NCI-H345 treated with DMSO at 0.1 percent for 48 hours (cell line): ENCODE data around the gene SYT14.
"Not testable (repeated sequence)": the region's sequence is repeated elsewhere in the genome, so short reads cannot be mapped to it uniquely, and the experiment has no call there.

Source experiments
- DNase-seq: peaks from one replicate; lab custom pipeline; 2025; ENCODE audit not compliant: unreplicated experiment; lab: John Stamatoyannopoulos, UW

The SYT14 gene

DNA sequence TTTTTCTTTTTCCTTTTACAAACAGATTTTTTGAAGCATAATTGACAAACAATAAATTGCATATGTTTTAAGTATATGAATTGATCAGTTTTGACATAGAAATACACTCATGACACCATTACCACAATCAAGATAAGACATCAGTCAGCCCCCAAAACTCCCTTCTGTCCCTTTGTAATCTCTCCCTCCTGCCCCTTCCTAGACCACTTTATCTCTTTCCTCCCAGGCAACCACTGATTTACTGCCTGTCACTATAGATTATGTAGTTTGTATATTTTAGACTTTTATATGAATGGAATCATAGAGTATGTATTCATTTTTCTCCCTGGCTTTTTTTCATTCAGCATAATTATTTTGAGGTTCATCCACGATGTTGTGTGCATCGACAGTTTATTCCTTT lies 6.9 kb upstream of the SYT14 start:
- DNase-seq: no peak

DNA sequence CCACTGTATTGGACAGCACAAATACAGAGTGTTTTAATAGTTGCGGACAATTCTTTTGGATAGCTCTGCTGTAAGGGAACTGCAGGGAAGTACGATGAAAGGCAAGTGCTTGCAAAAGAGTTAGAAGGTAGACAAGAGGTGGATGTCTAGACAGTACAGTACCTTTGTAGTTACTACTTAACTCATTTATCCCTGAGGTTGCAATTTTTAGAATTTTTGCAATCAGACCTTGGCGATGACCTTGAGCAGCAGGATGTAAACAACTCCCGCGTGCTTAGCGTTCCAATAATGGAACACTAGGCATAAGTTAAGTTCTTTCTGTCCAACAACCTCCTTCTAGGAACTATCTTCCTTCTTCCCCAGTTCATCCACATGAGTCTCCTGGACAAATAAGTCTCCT lies 1.9 kb upstream of the SYT14 start:
- no peak for DNase-seq

DNA sequence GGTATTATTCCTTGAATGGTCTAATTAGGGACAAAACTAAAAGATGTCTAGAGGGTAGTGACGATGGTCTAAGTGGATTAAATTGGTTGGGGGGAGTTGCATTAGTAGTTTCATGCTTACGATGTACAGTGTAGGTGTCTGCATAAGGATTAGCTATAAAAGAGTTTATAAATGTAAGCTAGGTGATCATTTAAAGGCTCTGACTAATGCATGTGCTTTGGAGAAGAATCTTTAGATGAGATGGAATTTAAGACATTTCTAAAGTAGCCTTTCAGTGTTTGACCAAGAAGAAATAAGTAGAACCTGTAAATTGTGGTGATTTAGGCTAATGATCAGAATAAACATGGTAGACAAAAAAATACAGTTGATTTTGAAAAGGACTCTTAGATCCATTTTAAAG lies 7.4 kb downstream of the SYT14 start:
- DNase-seq: no peak

DNA sequence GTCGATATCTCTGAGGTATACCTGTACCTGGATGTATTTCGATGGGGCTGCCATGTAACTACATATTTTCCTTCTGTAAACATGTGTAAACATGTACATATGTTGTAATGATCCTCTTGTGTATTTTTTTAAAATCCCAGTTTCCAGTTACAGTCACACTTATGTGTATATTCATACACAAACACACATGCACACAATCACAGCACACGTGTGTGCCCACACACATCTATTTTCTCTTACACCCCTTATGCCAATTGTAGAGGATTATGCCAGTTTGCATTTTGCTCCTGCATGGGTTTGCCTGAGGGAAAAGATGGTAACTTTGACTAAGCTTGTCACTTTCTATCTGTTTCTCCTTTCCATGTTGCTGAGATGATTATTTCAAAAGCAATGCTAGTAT lies 10.1 kb downstream of the SYT14 start:
- no peak for DNase-seq

DNA sequence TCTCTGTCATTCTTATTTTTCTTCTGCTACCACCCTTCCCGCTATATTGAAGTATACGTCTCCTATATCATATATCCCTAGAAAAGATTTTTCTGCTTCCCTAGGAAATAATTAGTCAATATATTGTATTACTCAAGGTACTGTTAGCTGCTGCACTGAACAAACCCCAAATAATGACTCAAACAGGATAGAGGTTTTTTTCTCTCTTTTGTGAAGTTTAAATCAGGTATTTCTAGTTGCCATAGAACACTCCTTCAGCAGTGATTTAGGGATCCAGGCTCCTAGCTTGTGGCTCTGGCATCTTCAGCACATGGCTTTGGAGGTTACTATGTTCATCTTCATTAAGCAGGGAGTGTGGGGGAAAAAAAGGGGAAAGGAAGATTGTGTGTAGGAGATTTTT lies 18.1 kb downstream of the SYT14 start:
- no peak for DNase-seq

DNA sequence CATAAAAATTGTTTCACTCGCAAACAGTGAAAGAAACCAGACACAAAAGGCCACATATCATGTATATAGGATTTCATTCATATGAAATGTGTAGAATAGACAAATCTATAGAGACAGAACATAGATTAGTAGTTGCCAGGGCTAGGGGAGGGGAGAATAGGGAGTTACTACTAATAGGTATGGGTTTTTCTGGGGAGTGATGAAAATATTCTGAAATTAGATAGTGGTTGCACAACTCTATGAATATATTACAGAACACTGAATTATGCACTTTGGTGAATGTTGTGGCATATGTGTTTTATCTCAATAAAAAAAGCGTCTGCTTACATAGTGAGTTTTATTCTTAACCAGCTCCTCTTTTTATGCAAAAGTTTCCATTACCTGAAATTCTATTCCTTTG lies 21.6 kb downstream of the SYT14 start:
- DNase-seq: no peak

DNA sequence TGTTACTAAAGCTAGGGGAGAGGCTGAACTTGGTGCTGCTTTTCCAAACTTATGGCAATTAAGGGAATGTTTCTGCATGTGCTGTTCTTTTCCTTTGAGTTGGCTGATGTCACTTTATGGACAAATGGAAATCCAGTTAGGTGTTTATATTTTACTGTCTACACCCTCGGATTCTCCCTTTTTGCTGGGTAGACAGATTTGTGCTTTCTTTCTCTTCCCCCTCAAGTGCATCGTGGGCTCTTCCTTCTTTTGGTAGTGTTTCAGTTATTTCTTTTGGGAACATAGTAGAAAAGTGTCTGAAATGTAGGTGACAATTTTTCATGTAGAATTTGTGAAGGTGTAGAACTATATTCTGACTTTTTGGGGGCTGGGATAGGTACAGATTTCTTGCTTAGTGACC lies 22.9 kb downstream of the SYT14 start:
- DNase-seq: no peak

DNA sequence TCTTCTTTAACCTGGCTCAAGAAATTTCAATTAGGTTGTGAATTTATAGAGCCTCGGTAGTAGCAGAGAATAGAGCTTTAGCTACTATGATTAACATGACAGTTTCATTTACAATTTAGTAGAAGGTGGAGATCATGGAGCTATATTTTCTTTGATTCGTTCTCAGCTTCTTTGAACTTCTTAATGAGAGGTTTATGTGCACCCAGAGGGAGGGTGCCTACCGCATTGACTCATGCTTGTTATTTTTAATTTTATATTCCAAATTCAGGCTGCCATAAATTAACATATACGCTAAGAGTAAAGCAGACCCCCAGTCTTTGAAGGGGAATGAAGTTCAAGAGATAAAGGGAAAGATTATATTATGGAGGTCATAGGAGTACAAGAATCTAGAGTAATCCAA lies 24.4 kb downstream of the SYT14 start:
- no peak for DNase-seq

DNA sequence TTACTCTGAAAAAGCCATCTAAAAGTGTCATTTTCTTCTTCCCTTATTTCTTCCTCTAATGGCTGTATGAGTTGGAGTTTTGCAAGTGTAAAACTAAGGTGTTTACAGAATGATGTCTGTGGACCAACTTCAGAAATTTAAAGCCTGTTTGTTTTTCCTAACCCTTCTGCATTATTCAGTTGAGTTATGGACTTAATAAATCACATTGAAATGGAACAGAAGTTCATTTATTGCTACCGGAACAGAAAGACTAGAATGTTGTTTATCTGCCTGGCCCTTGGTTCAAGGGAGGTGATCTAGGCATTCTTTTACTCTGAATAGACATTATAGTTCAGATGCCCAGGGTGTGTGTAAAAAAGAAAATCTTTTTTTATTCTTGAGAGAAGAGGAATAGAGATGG lies 24.8 kb downstream of the SYT14 start:
- DNase-seq: no peak

DNA sequence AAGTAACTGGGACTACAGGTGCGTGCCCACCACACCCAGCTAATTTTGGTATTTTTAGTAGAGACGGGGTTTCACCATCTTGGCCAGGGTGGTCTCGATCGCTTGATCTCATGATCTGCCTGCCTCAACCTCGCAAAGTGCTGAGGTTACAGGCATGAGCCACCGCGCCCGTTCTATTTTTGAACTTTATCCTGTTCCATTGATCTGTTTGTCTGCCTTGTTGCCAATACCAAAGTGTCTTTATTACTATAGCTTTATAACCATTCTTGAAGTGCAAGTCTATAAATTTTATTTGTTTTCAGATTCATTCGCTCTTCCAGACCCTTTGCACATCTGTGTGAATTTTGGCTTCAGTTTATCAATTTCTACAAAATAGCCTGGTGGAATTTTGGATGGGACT lies 28.0 kb downstream of the SYT14 start:
- no peak for DNase-seq

DNA sequence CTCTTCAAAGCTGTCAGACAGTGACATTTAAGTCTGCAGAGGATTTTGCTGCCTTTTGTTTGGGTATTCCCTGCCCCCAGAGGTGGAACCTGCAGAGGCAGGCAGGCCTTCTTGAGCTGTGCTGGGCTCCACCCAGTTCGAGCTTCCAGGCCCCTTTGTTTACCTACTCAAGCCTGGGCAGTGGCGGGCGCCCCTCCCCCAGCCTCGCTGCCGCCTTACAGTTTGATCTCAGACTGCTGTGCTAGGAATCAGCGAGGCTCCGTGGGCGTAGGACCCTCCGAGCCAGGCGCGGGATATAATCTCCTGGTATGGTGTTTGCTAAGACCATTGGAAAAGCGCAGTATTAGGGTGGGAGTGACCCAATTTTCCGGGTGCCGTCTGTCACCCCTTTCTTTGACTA lies 40.7 kb downstream of the SYT14 start:
- DNase-seq: not testable (repeated sequence)

DNA sequence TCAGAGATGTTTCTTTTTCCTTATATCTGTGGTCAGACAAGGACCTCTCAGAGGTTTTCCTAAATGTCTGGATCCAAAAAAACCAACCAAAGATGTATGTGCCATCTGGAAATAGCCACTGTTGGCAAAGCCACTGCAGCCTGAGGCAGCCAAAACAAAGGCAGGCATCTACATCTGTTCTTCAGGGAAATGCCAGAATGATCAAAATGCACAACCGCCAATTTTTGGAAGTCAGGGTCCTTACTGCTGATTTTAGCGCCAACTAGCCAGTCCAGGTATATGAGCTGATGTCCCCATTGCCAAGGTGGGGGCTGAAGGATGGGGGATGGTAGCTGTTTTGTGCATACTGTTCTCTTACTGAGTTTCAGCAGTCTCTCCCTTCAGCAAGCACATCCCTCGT lies 45.9 kb downstream of the SYT14 start:
- DNase-seq: no peak

DNA sequence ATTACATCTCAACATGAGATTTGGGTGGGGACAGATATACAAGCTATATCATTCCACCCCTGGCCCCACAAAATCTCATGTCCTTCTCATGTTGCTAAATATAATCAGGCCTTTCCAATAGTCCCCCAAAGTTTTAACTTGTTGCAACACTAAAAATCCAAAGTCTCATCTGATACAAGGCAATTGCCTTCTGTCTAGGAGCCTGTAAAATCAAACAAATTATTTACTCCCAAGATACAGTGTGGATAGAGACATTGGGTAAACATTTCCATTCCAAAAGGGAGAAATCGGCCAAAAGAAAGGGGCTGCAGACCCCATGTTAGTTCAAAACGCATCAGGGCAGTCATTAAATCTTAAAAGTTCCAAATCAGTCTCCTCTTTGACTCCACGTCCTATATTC lies 47.0 kb downstream of the SYT14 start:
- no peak for DNase-seq

DNA sequence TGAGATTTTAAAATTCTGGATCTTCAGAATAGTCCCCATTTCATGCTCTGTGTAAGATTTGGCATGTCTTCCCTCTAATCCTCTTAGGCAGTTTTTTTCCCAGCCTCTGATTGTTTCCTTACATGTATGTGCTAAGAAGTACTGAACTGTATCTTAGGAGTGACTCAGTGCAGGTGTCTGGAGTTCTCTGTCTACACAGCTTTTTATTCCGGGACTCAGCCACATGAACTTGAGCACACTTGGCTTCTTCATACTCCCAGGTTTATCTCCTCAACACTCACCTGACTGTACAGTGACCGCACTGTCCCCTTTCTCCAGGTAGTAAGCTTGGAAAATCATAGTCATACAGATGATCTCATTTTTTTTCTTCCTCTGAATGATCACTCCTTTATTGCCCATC lies 50.7 kb downstream of the SYT14 start:
- no peak for DNase-seq

DNA sequence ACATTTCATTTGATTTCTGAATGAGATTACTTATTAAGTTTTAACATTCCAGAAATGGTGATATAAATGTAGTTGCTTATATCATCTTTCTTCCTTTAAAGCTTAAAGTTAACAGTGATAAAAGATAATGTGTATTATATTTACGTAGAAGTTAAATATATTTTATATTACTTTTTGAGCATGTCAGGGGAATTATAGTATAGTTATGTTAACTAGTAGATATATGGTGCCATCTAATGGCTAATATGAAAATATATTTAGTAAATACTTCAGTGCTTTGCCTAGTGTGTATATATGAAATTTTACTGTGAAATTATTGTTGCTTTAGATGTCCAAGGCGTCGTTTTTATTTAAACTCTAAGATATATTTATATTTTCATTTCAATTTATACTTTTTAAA lies 51.5 kb downstream of the SYT14 start:
- peak; percentile 8 for DNase-seq

DNA sequence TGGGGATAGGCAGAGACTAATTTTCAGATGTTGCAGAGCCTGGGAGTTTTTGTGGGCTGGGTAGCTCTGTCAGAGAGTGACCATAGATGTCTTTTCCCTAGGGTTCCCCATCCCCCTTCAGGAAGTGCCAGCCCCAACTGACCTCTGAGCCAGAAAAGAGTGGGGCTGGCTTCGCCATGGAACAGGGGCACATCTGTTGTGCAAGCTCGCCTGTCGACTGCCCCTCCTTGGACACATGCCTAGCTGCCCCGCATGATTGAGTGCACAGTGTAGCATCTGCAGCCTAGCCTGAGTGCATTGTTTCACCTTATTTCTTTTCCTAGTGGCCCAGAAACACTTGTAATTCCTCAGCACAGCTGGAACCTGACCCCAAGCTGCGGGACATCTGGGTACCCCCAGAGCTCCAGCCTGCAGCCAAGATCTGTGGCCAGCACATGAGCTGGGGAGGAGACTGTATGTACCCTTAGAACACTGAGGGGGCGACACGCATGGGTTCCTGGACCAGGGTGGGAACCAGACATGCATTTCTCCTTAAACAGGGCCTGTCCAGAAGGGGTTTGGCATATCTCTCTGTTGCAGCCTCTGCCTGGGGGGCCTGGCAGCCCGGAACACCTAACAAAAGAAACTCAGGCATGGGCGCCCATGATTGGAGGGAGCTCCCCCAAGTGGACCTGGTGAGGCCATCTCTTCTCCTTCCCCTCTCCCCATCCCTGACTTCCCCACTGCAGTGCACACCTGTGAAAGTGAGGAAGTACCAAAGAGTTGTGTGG lies 55.2 kb downstream of the SYT14 start:
- no peak for DNase-seq

DNA sequence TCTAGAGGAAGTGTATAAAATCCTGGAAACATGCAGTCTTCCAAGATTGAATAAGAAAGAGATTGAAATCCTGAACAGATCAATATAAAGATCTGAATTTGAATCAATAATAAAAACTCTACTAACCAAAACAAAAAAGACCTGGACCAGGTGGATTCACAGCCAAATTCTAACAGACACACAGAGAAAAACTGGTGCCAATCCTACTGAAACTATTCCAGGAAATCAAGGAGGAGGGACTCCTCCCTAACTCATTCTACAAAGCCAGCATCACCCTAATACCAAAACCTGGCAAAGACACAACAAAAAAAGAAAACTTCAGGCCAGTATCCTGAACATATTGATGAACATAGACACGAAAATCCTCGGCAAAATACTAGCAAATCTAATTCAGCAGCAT lies 58.3 kb downstream of the SYT14 start:
- DNase-seq: no peak

DNA sequence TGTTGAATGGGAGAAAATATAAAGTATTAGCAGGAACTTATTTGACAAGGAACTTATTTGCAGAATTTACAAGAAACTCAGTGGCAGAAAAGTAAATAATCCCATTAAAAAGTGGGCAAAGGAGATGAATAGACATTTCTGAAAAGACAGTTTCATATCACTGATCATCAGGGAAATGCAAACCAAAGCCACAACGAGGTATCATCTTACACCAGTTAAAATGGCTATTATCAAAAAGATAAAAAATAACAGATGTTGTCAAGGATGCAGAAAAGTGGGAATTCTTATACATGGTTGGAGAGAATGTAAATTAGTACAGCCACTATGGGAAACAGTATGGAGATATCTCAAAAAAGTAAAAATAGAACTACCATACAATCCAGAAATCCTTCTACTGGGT lies 61.0 kb downstream of the SYT14 start:
- DNase-seq: no peak

DNA sequence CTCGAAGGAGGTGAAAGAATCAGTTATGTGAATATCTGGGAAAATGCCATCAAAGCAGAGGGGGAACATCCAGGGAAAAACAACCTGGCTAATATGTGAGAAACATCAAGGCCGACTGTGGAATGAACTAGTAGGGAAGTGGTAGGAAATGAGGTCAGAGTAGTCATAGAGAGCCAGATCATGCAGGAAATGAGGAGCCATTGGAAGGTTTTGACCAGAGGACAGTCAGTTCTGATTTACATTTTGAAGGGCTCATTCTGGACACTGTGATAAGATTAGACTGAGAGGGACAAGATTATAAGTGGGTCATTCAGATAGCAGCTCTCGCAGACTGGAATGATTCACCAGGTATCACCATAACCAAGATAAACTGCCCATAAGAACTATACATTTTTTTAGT lies 63.7 kb downstream of the SYT14 start:
- DNase-seq: no peak

DNA sequence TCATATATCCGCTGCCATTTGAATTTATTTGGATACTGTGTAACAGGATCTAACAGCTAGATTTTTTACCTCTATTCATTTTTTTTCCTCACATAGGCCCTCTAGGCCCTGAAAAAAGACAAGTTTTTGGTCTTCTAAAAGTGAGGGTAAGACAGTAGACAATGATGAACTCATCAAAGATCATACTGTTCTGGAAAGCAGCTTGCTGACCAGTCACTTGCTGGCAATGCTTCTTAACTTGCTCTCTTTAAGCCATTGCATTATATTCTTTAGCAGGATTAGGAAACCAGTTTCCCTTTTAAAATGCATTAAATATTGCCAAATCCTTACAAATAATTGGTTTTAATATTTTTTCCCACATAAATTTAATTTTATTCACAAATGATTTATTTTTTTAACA lies 65.5 kb downstream of the SYT14 start:
- no peak for DNase-seq

DNA sequence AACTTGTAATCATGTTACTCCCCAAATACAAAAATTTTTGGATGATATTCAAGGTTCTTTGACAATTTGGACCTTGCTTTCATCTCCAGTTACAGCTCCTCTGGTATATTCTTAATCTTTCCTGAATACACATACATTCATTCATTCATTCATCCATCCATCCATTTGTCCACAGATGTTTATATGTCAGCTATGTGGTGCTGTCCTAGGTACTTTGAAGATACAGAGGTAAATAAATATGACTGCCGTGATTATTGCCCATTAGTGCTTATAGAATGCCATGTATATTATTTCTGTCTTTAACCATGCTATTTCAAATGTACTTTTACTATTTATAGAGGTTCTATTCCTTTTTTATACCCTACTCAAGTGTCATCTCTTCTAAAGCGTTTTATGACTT lies 72.1 kb downstream of the SYT14 start:
- no peak for DNase-seq

DNA sequence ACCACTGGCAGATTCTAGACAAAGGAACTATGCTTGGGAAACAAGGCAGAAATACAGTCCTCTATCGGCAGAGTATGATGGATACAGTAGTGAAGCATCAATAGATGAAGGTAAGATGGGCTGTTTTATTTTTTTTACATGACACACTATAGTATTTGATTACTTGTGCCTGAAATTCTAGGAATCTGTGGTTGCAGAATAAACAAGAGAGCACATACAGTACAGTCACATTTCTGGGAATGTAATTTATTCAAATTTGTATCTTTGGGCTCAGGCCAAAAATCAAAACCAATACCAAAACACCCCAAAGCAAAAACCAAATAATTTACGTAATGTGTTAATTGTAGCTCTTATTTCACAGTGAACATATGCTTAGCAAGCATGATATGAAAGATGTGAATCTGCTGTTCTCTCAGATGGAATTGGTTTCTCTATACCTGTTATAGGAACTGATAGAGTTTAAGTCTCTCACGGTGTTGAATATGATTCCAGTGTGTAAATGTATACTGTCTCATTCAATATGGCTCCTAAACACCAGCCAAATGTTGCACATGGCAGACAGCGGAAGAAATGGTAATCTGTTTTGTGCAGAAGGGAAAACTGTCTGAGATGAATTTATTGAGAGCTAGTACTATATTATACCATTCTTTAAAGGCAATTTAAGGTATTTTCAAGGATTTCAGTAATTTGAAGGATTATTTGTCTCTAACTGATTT lies 83.3 kb downstream of the SYT14 start:
- DNase-seq: no peak

DNA sequence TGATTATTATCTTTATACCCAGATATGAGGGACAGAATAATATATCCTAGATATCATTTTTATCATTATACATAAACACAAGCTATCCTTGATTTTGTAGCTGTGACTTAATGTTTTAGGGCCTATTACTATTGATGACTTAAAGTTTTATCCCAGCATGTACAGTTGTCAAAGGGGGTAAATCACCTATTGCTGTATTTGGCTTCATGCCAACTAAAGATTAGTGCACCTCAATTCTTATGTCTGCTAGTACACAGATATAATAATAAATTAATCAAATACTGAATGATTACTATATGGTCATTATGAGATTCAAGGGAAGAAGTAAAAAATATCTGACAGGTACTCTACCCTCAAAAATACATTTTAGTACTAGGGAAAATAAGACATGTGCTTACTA lies 84.0 kb downstream of the SYT14 start:
- no peak for DNase-seq
